T1000 (cell line): ENCODE measurements around the gene SNED1.

ENCODE experiments used
- DNase-seq: peaks from one replicate; lab custom pipeline; 2025; ENCODE audit warnings: mixed read lengths; lab: John Stamatoyannopoulos, UW

The SNED1 gene

GRCh38 chr2:241048149-241048948, 49.9 kb downstream of the SNED1 start:
- DNase-seq = no peak

DNA sequence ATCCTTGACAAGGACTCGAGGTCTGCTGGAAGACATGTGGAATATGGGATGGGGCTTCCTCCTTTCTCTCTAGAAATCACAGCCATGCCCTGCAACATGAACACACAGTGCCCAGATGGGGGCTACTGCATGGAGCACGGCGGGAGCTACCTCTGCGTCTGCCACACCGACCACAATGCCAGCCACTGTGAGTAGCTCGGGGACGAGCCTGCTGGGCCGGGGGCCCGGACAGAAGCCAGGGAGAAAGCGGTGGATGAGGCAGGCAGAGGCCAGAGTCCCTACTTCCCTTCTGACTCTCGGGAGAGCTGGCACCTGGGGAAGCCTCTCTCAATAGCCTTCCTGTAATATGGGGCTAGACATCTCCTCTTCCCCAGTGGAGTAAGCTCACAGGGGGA, 50.5 kb downstream of the SNED1 start:
- DNase-seq = no peak

GRCh38 chr2:241049739-241050623, 51.6 kb downstream of the SNED1 start:
- no peak for DNase-seq

- no peak for DNase-seq
Observed at GRCh38 chr2:241050624-241051577, 52.5 kb downstream of the SNED1 start.

- DNase-seq = no peak
Observed at GRCh38 chr2:241051578-241052487, 53.4 kb downstream of the SNED1 start.

DNA sequence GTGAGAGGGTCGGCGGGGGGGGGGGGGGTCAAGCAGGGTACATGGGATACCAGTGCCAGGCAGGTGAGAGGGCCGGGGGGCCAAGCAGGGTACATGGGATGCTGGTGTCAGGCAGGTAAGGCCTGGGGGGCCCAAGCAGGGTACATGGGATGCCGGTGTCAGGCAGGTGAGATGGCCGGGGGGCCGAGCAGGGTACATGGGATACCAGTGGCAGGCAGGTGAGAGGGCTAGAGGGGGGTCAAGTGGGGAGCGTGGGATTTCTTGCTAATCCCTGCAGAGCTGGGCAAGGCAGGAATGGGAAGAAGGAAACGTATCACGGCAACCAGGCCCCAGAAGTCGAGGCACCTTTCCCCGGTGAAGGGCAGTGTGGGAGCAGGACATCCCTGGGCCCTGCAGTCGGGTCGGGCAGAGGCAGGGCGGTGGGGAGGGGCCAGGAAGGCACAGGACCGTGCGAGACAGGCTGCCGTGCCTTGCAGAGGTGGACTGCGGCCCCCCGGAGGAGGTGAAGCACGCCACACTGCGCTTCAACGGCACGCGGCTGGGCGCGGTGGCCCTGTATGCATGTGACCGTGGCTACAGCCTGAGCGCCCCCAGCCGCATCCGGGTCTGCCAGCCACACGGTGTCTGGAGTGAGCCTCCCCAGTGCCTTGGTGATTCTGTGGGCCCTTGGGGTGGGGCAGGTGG, 54.4 kb downstream of the SNED1 start:
- DNase-seq = no peak

GRCh38 chr2:241053576-241054251, 55.3 kb downstream of the SNED1 start:
- DNase-seq = no peak

DNA sequence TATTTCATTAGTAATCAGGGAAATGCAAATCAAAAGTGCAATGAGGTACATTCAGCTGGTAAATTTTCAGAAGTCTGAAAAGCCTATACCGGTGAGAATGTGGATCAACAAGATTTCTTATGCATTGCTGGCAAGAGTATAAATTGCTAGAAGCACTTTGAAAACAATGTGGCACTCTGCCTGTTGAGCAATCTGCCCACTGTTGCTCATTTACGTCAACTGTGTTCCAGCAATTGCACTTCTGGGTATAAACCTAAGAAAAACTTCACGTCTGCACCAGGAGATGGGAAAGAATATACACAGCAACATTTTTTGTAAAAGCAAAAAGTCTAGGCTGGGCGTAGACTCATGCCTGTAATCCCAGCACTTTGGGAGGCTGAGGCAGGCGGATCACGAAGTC, 62.9 kb downstream of the SNED1 start:
- DNase-seq = no peak

DNA sequence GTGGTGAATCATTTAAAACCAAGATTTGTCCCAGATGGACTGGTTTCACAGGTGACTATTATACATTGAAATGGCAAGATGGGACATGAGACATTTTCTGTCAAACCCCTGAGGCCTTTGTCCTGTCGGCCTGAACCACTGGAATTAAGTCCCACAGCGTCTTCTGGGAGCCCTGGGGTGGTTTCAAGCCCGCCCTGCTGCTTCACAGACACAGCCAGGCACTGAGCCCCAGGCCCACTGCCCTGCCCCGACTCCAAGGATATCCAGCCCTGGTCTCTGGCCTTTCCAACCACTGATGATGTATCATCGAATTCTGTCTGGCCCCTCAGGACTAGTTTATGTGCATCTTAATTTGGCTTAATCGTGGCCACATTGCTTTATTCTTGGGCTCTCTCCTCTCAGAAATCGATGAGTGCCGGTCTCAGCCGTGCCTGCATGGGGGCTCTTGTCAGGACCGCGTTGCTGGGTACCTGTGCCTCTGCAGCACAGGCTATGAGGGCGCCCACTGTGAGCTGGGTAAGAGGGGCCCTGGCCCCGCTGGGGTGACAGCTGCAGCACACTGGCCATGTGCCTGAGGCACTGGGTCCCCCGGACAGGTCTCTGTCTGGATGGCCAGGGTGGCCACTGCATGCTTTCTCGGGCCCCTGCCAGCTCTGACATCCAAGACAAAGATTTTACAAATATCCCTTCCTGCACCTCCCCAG, 64.1 kb downstream of the SNED1 start:
- no peak for DNase-seq

DNA sequence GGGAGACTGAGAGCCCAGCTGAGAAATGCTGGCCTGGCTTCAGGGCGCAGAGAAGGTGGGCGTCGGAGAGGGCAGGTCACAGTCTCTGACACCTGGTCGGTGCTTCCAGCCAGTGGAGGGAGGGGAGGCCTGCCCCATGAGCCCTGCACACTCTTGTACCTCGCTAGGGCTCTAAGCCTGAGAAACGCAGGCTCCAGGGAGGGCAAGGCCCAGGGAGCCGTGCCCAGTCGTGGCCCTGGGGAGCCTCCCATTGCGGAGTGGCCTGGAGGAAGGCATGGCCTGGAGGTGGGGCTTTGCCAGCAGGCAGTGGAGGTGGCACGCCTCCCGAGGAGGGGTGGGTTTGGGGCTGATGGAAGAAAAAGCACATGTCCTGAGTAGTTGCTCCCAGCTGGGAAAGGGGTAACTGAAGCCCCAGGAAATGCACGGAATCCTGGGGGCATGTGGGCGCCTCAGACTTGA, 64.7 kb downstream of the SNED1 start:
- DNase-seq = no peak

- DNase-seq = no peak
Observed at GRCh38 chr2:241063587-241063986, 65.2 kb downstream of the SNED1 start.

- no peak for DNase-seq
Observed at GRCh38 chr2:241064008-241064801, 65.8 kb downstream of the SNED1 start.

GRCh38 chr2:241064802-241065354, 66.5 kb downstream of the SNED1 start:
- no peak for DNase-seq

DNA sequence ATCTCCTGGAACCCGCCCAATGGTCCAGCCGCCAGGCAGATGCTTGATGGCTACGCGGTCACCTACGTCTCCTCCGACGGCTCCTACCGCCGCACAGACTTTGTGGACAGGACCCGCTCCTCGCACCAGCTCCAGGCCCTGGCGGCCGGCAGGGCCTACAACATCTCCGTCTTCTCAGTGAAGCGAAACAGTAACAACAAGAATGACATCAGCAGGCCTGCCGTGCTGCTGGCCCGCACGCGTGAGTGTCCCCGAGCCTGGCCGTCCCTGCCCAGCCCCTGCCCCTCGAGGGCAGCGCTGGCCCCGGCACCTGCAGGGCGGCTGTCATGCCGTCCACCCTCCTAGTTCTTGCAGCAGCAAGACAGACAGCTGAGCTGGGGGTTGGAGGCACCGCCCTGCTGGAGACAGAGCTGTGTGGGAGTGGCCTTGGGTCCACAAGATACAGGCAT, 67.0 kb downstream of the SNED1 start:
- DNase-seq = no peak

GRCh38 chr2:241066171-241066892, 67.9 kb downstream of the SNED1 start:
- no peak for DNase-seq

DNA sequence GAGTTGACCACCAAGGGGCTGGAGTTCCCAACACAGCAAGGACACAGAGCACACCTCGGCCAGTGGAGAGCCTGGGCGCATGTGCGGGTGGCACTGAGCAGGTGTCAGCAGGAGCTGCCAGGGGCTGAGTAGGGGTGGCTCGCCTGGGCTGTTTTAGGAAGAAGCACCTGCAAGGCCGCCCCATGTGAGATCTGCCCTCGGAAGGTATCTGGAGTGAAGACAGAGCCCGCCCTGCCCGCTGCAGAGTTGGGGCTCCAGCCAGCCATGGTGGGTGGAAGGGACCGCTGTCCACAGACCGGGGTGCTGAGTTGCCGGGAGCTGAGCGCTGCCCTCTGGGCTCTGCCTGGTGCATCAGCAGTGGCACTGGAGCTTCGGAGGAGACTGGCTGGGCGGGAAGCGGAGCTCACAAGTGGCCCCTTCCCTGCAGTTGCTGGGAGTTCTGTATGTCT, 68.5 kb downstream of the SNED1 start:
- no peak for DNase-seq
